Effector memory CD8-positive, alpha-beta T cell (primary cell): ENCODE measurements around the gene IL15.
"Not testable (repeated sequence)": the region's sequence is repeated elsewhere in the genome, so short reads cannot be mapped to it uniquely, and the experiment has no call there.

ENCODE experiments used
- ATAC-seq: fragments of 150-1000 bp; cut with Tn5 transposase; replicated peaks from 2 replicates; pipeline ENCODE4 v1.10.0; 2021; ENCODE audit warnings: mild to moderate bottlenecking, moderate library complexity
- DNase-seq, 3 experiments: peaks; one replicate each; pipeline ENCODE4 v3.0.0; 2021
- H3K27ac Mint-ChIP-seq, 2 donors: one replicate each; pipeline ENCODE4 v1.8.0; 2022; ENCODE audit warnings: mild to moderate bottlenecking in 2 of 2, mixed read lengths in 2 of 2, moderate library complexity in 2 of 2
- H3K27me3 Mint-ChIP-seq, 2 donors: one replicate each; pipeline ENCODE4 v1.8.0; 2022; ENCODE audit warnings: mixed read lengths in 2 of 2
- H3K36me3 Mint-ChIP-seq: one replicate; pipeline ENCODE4 v1.8.0; 2022; ENCODE audit warnings: mild to moderate bottlenecking, moderate library complexity, mixed read lengths; ENCODE audit not compliant: insufficient read depth
- H3K4me1 Mint-ChIP-seq, 2 donors: one replicate each; pipeline ENCODE4 v1.8.0; 2022; ENCODE audit warnings: low read depth in 2 of 2, mixed read lengths in 2 of 2
- H3K4me3 Mint-ChIP-seq, 2 donors: one replicate each; pipeline ENCODE4 v1.8.0; 2022; ENCODE audit warnings: mild to moderate bottlenecking in 2 of 2, mixed read lengths in 2 of 2, moderate library complexity in 2 of 2
- H3K9me3 Mint-ChIP-seq, 2 donors: one replicate each; pipeline ENCODE4 v1.8.0; 2022; ENCODE audit warnings: mixed read lengths in 2 of 2

Gene IL15

DNA sequence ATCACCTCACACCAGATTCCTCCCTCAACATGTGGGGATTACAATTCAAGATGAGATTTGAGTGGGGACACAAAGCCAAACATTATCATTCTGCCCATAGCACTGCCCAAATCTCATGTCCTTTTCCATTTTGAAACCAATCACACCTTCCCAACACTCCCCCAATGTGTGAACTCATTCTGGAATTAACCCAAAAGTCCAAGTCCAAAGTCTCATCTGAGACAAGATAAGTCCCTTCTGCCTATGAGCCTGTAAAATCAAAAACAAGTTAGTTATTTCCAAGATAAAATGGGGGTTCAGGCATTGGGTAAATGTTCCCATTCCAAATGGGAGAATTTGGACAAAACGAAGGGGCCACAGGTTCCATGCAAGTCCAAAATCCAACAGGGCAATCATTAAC lies 54.9 kb downstream of the IL15 start:
- H3K9me3 Mint-ChIP-seq, H3K36me3 Mint-ChIP-seq, DNase-seq, ATAC-seq, H3K4me3 Mint-ChIP-seq, H3K27me3 Mint-ChIP-seq, H3K27ac Mint-ChIP-seq, H3K4me1 Mint-ChIP-seq: not testable (repeated sequence)

- Mint-ChIP-seq H3K36me3 (no peaks in the 10 kb centered on the region), H3K4me3 (no peak overlapping the region), H3K9me3 (no peaks in the 10 kb centered on the region), H3K27me3 (no peaks in the 10 kb centered on the region), H3K4me1 (peaks cover 0 to 1% of the 10 kb centered on the region in 2 donors), H3K27ac (peak overlapping the region in 1 of 2 donors; percentile 17)
- no peak for DNase-seq
- no peak for ATAC-seq
Measured at GRCh38 chr4:141692081-141692480, 55.7 kb downstream of the IL15 start.

- no peak overlapping the region for H3K4me3 Mint-ChIP-seq
- no peaks in the 10 kb centered on the region for H3K9me3 Mint-ChIP-seq
- H3K27ac Mint-ChIP-seq, result no peak overlapping the region
- H3K27me3 Mint-ChIP-seq, result no peaks in the 10 kb centered on the region
- no peaks in the 10 kb centered on the region for H3K36me3 Mint-ChIP-seq
- peaks cover 9 to 24% of the 10 kb centered on the region in 2 donors for H3K4me1 Mint-ChIP-seq
- ATAC-seq, result no peak
- DNase-seq, result no peak
Measured at GRCh38 chr4:141697116-141697515, 60.7 kb downstream of the IL15 start.

- no peak overlapping the region for H3K4me3 Mint-ChIP-seq
- H3K9me3 Mint-ChIP-seq, result no peaks in the 10 kb centered on the region
- DNase-seq (no peak), ATAC-seq (peak; percentile 32)
- no peaks in the 10 kb centered on the region for H3K36me3 Mint-ChIP-seq
- H3K4me1 Mint-ChIP-seq, result peaks cover 26 to 42% of the 10 kb centered on the region in 2 donors
- H3K27ac Mint-ChIP-seq, result no peak overlapping the region
- no peaks in the 10 kb centered on the region for H3K27me3 Mint-ChIP-seq
Measured at GRCh38 chr4:141702472-141703182, 66.2 kb downstream of the IL15 start.

DNA sequence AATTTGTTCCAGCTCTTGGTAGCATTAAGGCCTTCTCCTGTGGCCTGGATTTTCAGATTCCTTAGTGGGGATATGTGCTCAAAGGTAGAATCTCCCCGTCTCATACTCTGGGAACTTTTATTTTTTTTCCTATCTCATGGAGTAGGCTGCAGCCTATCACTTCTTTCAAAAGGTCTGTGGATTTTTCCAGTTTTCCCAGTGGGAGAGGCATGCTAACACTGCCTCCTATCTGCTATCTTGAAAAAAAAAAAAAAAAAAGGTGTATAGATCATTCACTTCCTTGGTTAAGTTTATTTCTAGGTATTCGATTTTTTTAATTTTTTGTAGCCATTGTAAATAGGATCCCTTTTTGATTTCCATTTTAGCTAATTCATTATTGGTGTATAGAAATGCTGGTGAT lies 67.1 kb downstream of the IL15 start:
- ATAC-seq (no peak), DNase-seq (no peak)
- peaks cover 26 to 39% of the 10 kb centered on the region in 2 donors for H3K4me1 Mint-ChIP-seq
- no peak overlapping the region for H3K27ac Mint-ChIP-seq
- no peaks in the 10 kb centered on the region for H3K27me3 Mint-ChIP-seq
- no peaks in the 10 kb centered on the region for H3K36me3 Mint-ChIP-seq
- H3K4me3 Mint-ChIP-seq, result no peak overlapping the region
- no peaks in the 10 kb centered on the region for H3K9me3 Mint-ChIP-seq

DNA sequence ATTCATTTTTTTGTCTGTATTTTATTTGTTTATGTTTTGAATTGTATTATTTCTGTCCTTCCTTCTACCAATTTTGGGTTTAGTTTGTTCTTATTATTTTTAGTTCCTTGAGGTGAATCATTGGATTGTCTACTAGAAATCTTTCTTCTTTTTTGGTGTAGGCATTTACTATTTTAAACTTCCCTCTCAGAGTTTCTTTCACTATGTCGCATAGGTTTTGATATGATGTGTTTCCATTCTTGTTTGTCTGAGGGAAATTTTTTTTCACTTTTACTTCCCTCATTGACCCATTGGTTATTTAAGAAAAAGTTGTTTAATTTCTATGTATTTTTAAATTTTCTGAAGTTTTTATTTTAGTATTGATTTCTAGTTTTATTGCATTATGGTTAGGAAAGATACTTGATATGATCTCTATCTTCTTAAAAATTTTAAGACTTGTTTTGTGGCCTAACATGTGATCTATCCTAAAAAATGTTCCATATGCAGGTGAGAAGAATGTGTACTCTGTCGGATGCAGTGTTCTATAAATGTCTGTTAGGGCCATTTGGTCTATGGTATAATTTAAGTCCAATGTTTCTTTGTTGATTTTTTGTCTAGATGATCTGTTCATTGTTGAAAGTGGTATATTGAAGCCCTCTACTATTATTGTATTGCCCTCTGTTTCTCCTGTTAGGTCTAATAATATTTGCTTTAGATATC lies 68.8 kb downstream of the IL15 start:
- H3K4me3 Mint-ChIP-seq, result no peak overlapping the region
- H3K4me1 Mint-ChIP-seq, result peaks cover 24 to 31% of the 10 kb centered on the region in 2 donors
- no peak for ATAC-seq
- DNase-seq, result no peak
- H3K36me3 Mint-ChIP-seq, result no peaks in the 10 kb centered on the region
- H3K9me3 Mint-ChIP-seq, result no peaks in the 10 kb centered on the region
- no peaks in the 10 kb centered on the region for H3K27me3 Mint-ChIP-seq
- H3K27ac Mint-ChIP-seq, result peak overlapping the region; percentile 3 to 13

- ATAC-seq (peak; percentile 77), DNase-seq (no peak)
- Mint-ChIP-seq H3K4me1 (peaks cover 24 to 27% of the 10 kb centered on the region in 2 donors), H3K27me3 (no peaks in the 10 kb centered on the region), H3K9me3 (no peaks in the 10 kb centered on the region), H3K36me3 (no peaks in the 10 kb centered on the region), H3K4me3 (peak overlapping the region; percentile 0 to 43), H3K27ac (peak overlapping the region; percentile 3 to 13)
Measured at GRCh38 chr4:141705747-141706377, 69.5 kb downstream of the IL15 start.

- H3K27me3 Mint-ChIP-seq, result no peaks in the 10 kb centered on the region
- DNase-seq, result no peak
- no peaks in the 10 kb centered on the region for H3K36me3 Mint-ChIP-seq
- H3K27ac Mint-ChIP-seq, result peak overlapping the region in 1 of 2 donors; percentile 1
- H3K9me3 Mint-ChIP-seq, result no peaks in the 10 kb centered on the region
- peaks cover 23 to 24% of the 10 kb centered on the region in 2 donors for H3K4me1 Mint-ChIP-seq
- H3K4me3 Mint-ChIP-seq, result no peak overlapping the region
- no peak for ATAC-seq
Measured at GRCh38 chr4:141706445-141706844, 70.1 kb downstream of the IL15 start.

- ATAC-seq, result peak; percentile 39
- Mint-ChIP-seq H3K36me3 (no peaks in the 10 kb centered on the region), H3K27me3 (no peaks in the 10 kb centered on the region), H3K4me3 (no peak overlapping the region), H3K9me3 (no peaks in the 10 kb centered on the region), H3K27ac (no peak overlapping the region), H3K4me1 (peaks cover 17 to 23% of the 10 kb centered on the region in 2 donors)
- no peak for DNase-seq
Measured at GRCh38 chr4:141711211-141711610, 74.8 kb downstream of the IL15 start.

- no peak overlapping the region for H3K27ac Mint-ChIP-seq
- no peaks in the 10 kb centered on the region for H3K9me3 Mint-ChIP-seq
- no peak overlapping the region for H3K4me3 Mint-ChIP-seq
- H3K36me3 Mint-ChIP-seq, result no peaks in the 10 kb centered on the region
- no peaks in the 10 kb centered on the region for H3K27me3 Mint-ChIP-seq
- ATAC-seq (no peak), DNase-seq (no peak)
- H3K4me1 Mint-ChIP-seq, result peaks cover 17% of the 10 kb centered on the region in 2 donors
Measured at GRCh38 chr4:141713185-141713584, 76.8 kb downstream of the IL15 start.

GRCh38 chr4:141713771-141714445 lies 77.5 kb downstream of the IL15 start:
- no peak for DNase-seq
- ATAC-seq, result no peak
- Mint-ChIP-seq H3K27ac (no peak overlapping the region), H3K4me3 (no peak overlapping the region), H3K9me3 (no peaks in the 10 kb centered on the region), H3K27me3 (no peaks in the 10 kb centered on the region), H3K4me1 (peaks cover 11 to 13% of the 10 kb centered on the region in 2 donors), H3K36me3 (no peaks in the 10 kb centered on the region)

DNA sequence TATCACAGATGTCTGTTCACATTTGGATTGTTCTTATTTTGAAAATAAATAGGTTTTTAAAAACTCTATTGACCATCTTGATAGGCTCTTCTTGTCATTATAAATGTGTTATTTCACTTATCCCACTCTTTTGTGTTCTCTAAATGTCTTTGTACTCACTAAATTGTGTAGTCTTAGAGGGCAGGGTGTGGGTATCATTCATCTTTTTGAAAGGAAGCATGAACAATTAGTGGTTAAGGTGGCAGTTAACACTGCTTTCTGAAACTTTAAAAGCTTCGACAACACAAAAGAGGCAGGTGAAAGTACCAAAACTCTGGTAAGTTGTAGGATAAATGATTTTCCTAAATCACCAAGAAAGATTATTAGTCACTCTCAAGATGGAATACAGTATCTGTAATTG lies 83.2 kb downstream of the IL15 start:
- no peaks in the 10 kb centered on the region for H3K9me3 Mint-ChIP-seq
- no peak for ATAC-seq
- DNase-seq, result no peak
- H3K4me3 Mint-ChIP-seq, result no peak overlapping the region
- H3K36me3 Mint-ChIP-seq, result peaks cover 22% of the 10 kb centered on the region
- H3K27ac Mint-ChIP-seq, result no peak overlapping the region
- no peaks in the 10 kb centered on the region for H3K27me3 Mint-ChIP-seq
- H3K4me1 Mint-ChIP-seq, result peaks cover 1 to 9% of the 10 kb centered on the region in 2 donors

DNA sequence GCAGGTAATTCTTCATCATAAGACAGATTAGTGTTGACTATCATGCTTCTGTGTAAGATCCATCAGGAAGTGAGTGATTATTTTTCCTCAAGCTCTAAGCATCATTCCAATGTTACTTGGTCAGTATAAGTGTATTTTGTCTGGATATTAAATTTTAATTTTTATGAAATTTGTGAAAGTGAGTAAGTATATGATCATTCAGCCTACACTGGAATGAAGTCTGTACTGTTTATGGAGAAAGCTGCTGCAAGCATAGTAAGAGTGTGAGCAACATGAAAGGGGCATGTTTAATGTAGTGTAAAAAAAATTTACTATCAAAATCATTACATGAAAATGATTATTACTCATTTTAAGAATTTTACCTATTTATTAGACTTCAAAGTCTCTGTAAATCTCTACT lies 84.8 kb downstream of the IL15 start:
- peaks cover 22% of the 10 kb centered on the region for H3K36me3 Mint-ChIP-seq
- no peaks in the 10 kb centered on the region for H3K9me3 Mint-ChIP-seq
- peaks cover 0 to 2% of the 10 kb centered on the region in 2 donors for H3K4me1 Mint-ChIP-seq
- ATAC-seq, result no peak
- H3K27ac Mint-ChIP-seq, result no peak overlapping the region
- no peak for DNase-seq
- no peaks in the 10 kb centered on the region for H3K27me3 Mint-ChIP-seq
- H3K4me3 Mint-ChIP-seq, result no peak overlapping the region
